A549 (cell line): ENCODE data around the gene CREB1. TPM values are rescaled to one million over a fixed set of nuclear protein-coding genes. Genes with fewer than 3 reads are reported as not detected.

Experiments used
- ATAC-seq, 2 experiments: fragments of 200-7000 bp in 1 of 2; fragments of >200 bp in 1 of 2; cut with Nextera tagmentation in 1 of 2; cut with Tn5 transposase in 1 of 2; 3 replicates each; pipeline versions ENCODE4 v1.8.0 to v1.9.1; 2018 to 2020; ENCODE audit warnings: mild to moderate bottlenecking in 1 of 2, moderate library complexity in 1 of 2
- CTCF ChIA-PET: fragments of 300-600 bp; sonication (Branson Sonifier 250); formaldehyde crosslinking; extraction: SDS; loops from one replicate; lab custom pipeline; 2021; ENCODE audit warnings: antibody characterized with exemption, inconsistent platforms; lab: Yijun Ruan, JAX
- POLR2A ChIA-PET: fragments of 350-600 bp; formaldehyde crosslinking; extraction: SDS; loops from one replicate; lab custom pipeline; 2021; ENCODE audit warnings: antibody characterized with exemption, inconsistent platforms; lab: Yijun Ruan, JAX
- DNase-seq, 2 experiments: peaks; one replicate each; pipeline versions ENCODE4 v3.0.0 to v3.0.0-alpha.2; 2011 to 2016; ENCODE audit warnings: low read depth in 1 of 2, low spot score in 1 of 2
- FAIRE-seq: peaks from 2 replicates; lab custom pipeline; 2011; peaks lifted over from hg19 to GRCh38; lab: Jason Lieb, UNC
- H3K27ac ChIP-seq, 2 experiments: fragments of >200 bp; sonication (Bioruptor Twin); formaldehyde crosslinking; 3 replicates each; pipeline ENCODE4 v1.5.1; 2016 to 2017
- H3K4me1 ChIP-seq: fragments of >200 bp; sonication (Bioruptor Twin); formaldehyde crosslinking; 3 replicates; pipeline ENCODE4 v1.6.1; 2016
- H3K4me2 ChIP-seq: fragments of >200 bp; sonication (Bioruptor Twin); formaldehyde crosslinking; 3 replicates; pipeline ENCODE4 v1.6.1; 2016
- H3K4me3 ChIP-seq: fragments of >200 bp; sonication (Bioruptor Twin); formaldehyde crosslinking; 3 replicates; pipeline ENCODE4 v1.5.1; 2016
- H3K9me3 ChIP-seq: fragments of >200 bp; sonication (Bioruptor Twin); formaldehyde crosslinking; 3 replicates; pipeline ENCODE4 v1.6.1; 2016
- ATOH8 ChIP-seq: fragments of 250-450 bp; sonication (Bioruptor Pico); IDR thresholded peaks from 2 replicates; pipeline ENCODE4 v1.5.0; 2020; ENCODE audit warnings: low read depth, mild to moderate bottlenecking, moderate library complexity
- BHLHE40 ChIP-seq: IDR thresholded peaks from 2 replicates; pipeline ENCODE4 v1.6.1; 2012; ENCODE audit warnings: low read depth, low read length, inconsistent platforms
- CBX2 ChIP-seq: fragments of 200-600 bp; sonication (generic); IDR thresholded peaks from 2 replicates; pipeline ENCODE4 v1.6.1; 2016; ENCODE audit warnings: low read depth, mild to moderate bottlenecking, borderline replicate concordance
- CBX8 ChIP-seq: fragments of 200-600 bp; sonication (generic); IDR thresholded peaks from 2 replicates; pipeline ENCODE4 v1.6.1; 2016
- CEBPB ChIP-seq, 2 experiments: fragments of >200 bp in 1 of 2; sonication (Bioruptor Twin) in 1 of 2; formaldehyde crosslinking in 1 of 2; IDR thresholded peaks; 2 replicates each; pipeline ENCODE4 v1.6.1; 2012 to 2016
- CHD4 ChIP-seq: fragments of 200-600 bp; sonication (generic); IDR thresholded peaks from 2 replicates; pipeline ENCODE4 v1.6.1; 2016; ENCODE audit warnings: antibody characterized with exemption, mild to moderate bottlenecking, borderline replicate concordance
- CTCF ChIP-seq: fragments of >200 bp; sonication (Bioruptor Twin); formaldehyde crosslinking; IDR thresholded peaks from 3 replicates; pipeline ENCODE4 v1.5.1; 2016
- EHF ChIP-seq: fragments of 250-450 bp; sonication (Bioruptor Pico); IDR thresholded peaks from 2 replicates; pipeline ENCODE4 v1.5.0; 2020; ENCODE audit warnings: mild to moderate bottlenecking
- ESRRA ChIP-seq: fragments of 150-350 bp; IDR thresholded peaks from 2 replicates; pipeline ENCODE4 v1.6.1; 2014; ENCODE audit warnings: mild to moderate bottlenecking, low read length, borderline replicate concordance
- FOSB ChIP-seq: fragments of 250-450 bp; sonication (Bioruptor Pico); IDR thresholded peaks from 2 replicates; pipeline ENCODE4 v1.5.0; 2020; ENCODE audit warnings: mild to moderate bottlenecking, moderate library complexity
- FOSL2 ChIP-seq, 2 experiments: fragments of 450-650 bp in 1 of 2; fragments of >200 bp in 1 of 2; sonication (Bioruptor Twin) in 1 of 2; formaldehyde crosslinking; IDR thresholded peaks; 2 replicates each; pipeline versions ENCODE4 v1.5.0 to v1.6.1; 2016 to 2020; ENCODE audit warnings: mild to moderate bottlenecking in 1 of 2, moderate library complexity in 1 of 2
- FOXS1 ChIP-seq: fragments of 250-450 bp; sonication (Bioruptor Pico); IDR thresholded peaks from 2 replicates; pipeline ENCODE4 v1.5.0; 2020; ENCODE audit warnings: mild to moderate bottlenecking, moderate library complexity
- GATA3 ChIP-seq: IDR thresholded peaks from 2 replicates; pipeline ENCODE4 v1.6.1; 2012; ENCODE audit warnings: borderline replicate concordance
- HDAC2 ChIP-seq: fragments of 200-600 bp; sonication (generic); IDR thresholded peaks from 2 replicates; pipeline ENCODE4 v1.6.1; 2016
- HOXB13 ChIP-seq: fragments of 250-450 bp; sonication (Bioruptor Pico); IDR thresholded peaks from 2 replicates; pipeline ENCODE4 v1.5.0; 2020; ENCODE audit warnings: low read depth, mild to moderate bottlenecking, moderate library complexity
- MAFK ChIP-seq: fragments of 450-650 bp; IDR thresholded peaks from 2 replicates; pipeline ENCODE4 v1.6.1; 2014; ENCODE audit not compliant: partially characterized antibody
- NFE2L2 ChIP-seq: fragments of 150-350 bp; conservative IDR thresholded peaks from 2 replicates; pipeline ENCODE4 v1.6.1; 2014; ENCODE audit warnings: low read length
- NR3C1 ChIP-seq: fragments of >200 bp; sonication (Bioruptor Twin); formaldehyde crosslinking; IDR thresholded peaks from 3 replicates; pipeline ENCODE4 v1.6.1; 2017
- RFX5 ChIP-seq: fragments of 450-650 bp; IDR thresholded peaks from 2 replicates; pipeline ENCODE4 v1.7.1; 2014; ENCODE audit warnings: antibody characterized with exemption, mild to moderate bottlenecking, moderate library complexity
- TFCP2L1 ChIP-seq: fragments of 250-450 bp; sonication (Bioruptor Pico); IDR thresholded peaks from 2 replicates; pipeline ENCODE4 v1.5.0; 2021; ENCODE audit warnings: mild to moderate bottlenecking
- ZC3H11A ChIP-seq: fragments of 450-650 bp; IDR thresholded peaks from 2 replicates; pipeline ENCODE4 v1.6.1; 2014; ENCODE audit warnings: antibody characterized with exemption, mild to moderate bottlenecking
- WGBS: methylation state at CpG from one replicate; pipeline ENCODE4 v1.1.6; 2017; ENCODE audit errors: missing lambda C conversion rate; 5-methylcytosine and 5-hydroxymethylcytosine counted together
- polyA plus RNA-seq, 4 experiments: library from polyadenylated mRNA; depleted of rRNA in 3 of 4; stranded (reverse); fragments of >200 nt; fragmentation: RNase III in 1 of 4; extraction: RNeasy Plus Mini Kit Qiagen cat#74134 plus additional on column Dnase treatment in 1 of 4; gene quantifications; 2 replicates in 3 of 4; 3 replicates in 1 of 4; pipeline ENCODE4 v1.2.3, GENCODE V29; 2011 to 2017

CREB1 gene
- polyA plus RNA-seq, 2 of the 4 experiments (the other 2 are of a cell fraction): 14.3 to 42.5 TPM

DNA sequence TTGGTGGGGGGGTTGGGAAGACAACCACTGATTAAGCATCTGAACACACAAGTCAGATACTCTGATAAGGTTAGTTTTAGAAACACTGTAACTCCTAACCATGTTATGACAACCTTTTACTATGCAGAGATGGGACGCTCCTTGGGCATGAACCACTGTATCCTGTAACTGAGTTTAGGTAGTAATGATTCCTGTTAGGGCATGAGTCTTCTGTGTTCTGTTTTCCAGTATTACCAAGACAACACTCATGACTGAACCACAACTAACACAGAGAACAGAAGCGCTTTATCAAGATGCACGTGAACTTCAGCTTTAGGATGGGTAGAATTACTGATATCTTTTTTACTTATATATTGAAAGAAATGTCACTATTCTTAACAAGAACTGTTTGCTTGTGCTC is 14.1 kb upstream of the CREB1 start:
- DNase-seq: no peak
- Histone ChIP-seq H3K4me3 (no peak overlapping the region), H3K27ac (no peak overlapping the region), H3K4me1 (peaks cover 12% of the 10 kb centered on the region; the same call in 1 of the 3 replicates), H3K4me2 (no peak overlapping the region), H3K9me3 (no peaks in the 10 kb centered on the region)
- ChIA-PET CTCF (interaction anchor here (0.7 kb wide), 1 partner anchor 40 kb away, joined by 3 read pairs; no protein-coding TSS in a partner anchor), POLR2A (no interaction called here)
- ATAC-seq: no peak
- TF ChIP-seq ESRRA (no peak), NR3C1 (no peak), ATOH8 (CRISPR knock-in tag) (no peak), EHF (CRISPR knock-in tag) (no peak), GATA3 (no peak), CBX8 (no peak), FOSB (CRISPR knock-in tag) (no peak), BHLHE40 (no peak), HOXB13 (CRISPR knock-in tag) (no peak), ZC3H11A (no peak), RFX5 (no peak), FOXS1 (CRISPR knock-in tag) (no peak), NFE2L2 (no peak), CBX2 (no peak), CHD4 (no peak), FOSL2 (IDR thresholded peaks at IDR 0.05) (no peak), FOSL2 (CRISPR knock-in tag; IDR thresholded peaks at IDR 0.05) (no peak)
- 92% methylated on average over 3 of the region's 3 CpGs for WGBS
- no peak for FAIRE-seq

DNA sequence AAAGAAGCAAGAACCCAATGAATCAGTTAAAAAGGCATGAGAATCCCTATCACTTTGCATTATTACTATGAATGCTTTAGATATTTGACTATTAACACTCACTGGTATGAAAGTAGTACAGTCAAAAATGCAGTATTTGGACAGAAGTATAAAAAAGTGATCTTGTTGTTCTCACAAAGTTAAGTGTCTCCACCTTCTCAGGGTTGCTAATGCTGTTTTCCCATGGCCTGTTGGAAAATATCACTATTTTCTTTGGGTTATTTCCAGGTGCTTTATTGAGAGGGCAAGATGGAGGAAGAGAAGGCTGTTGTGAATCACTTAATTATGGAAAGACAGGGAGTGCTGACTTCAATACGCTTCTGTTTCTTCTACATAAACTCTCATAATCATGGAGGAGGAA is 13.6 kb upstream of the CREB1 start:
- no peak overlapping the region for H3K4me2 ChIP-seq
- ATAC-seq: no peak
- H3K4me3 ChIP-seq: no peak overlapping the region
- FAIRE-seq: no peak
- H3K4me1 ChIP-seq: peaks cover 12% of the 10 kb centered on the region; the same call in 1 of the 3 replicates
- 96% methylated on average over 1 of the region's 1 CpG for WGBS
- DNase-seq: no peak
- no peaks in the 10 kb centered on the region for H3K9me3 ChIP-seq
- TF ChIP-seq CEBPB (IDR thresholded peaks at IDR 0.05): no peak
- TF ChIP-seq CTCF: no peak
- ChIA-PET CTCF (no interaction called here), POLR2A (no interaction called here)
- H3K27ac ChIP-seq: no peak overlapping the region

GRCh38 chr2:207523005-207523404 is 6.8 kb upstream of the CREB1 start:
- no peak overlapping the region for H3K4me3 ChIP-seq
- 85% methylated on average over 1 of the region's 1 CpG for WGBS
- H3K9me3 ChIP-seq: no peaks in the 10 kb centered on the region
- POLR2A ChIA-PET: no interaction called here
- ATAC-seq: no peak
- peaks cover 4% of the 10 kb centered on the region for H3K4me1 ChIP-seq
- TF ChIP-seq FOSL2 (IDR thresholded peaks at IDR 0.05) (no peak), FOSL2 (CRISPR knock-in tag; IDR thresholded peaks at IDR 0.05) (no peak), HDAC2 (no peak), ATOH8 (CRISPR knock-in tag) (no peak), MAFK (no peak), TFCP2L1 (no peak), NR3C1 (no peak)
- TF ChIP-seq, all 56 proteins: peak for 0
- DNase-seq (no peak), FAIRE-seq (no peak)
- Histone ChIP-seq H3K4me2 (no peak overlapping the region), H3K27ac (no peak overlapping the region)
- CTCF ChIA-PET: interaction anchor here (0.7 kb wide), 1 partner anchor 549 kb away, joined by 3 read pairs; no protein-coding TSS in a partner anchor
